Thyroid gland (tissue), 4 donors: ENCODE results near the gene AMN.

Source experiments
- POLR2A ChIP-seq, 2 donors: fragments of 450-650 bp; IDR thresholded peaks; one replicate each; pipeline ENCODE4 v1.6.1; 2017; ENCODE audit warnings: antibody characterized with exemption in 2 of 2, mild to moderate bottlenecking in 2 of 2, moderate library complexity in 1 of 2
- TF ChIP-seq, protein P1 (sequence below), 6 experiments: fragments of 200-600 bp in 3 of 6; fragments of 450-650 bp in 3 of 6; sonication (generic) in 3 of 6; IDR thresholded peaks; one replicate each; pipeline ENCODE4 v1.5.1; 2016 to 2019; ENCODE audit warnings: antibody characterized with exemption in 6 of 6, mild to moderate bottlenecking in 2 of 6, inconsistent platforms in 1 of 6, moderate library complexity in 1 of 6

DNA sequence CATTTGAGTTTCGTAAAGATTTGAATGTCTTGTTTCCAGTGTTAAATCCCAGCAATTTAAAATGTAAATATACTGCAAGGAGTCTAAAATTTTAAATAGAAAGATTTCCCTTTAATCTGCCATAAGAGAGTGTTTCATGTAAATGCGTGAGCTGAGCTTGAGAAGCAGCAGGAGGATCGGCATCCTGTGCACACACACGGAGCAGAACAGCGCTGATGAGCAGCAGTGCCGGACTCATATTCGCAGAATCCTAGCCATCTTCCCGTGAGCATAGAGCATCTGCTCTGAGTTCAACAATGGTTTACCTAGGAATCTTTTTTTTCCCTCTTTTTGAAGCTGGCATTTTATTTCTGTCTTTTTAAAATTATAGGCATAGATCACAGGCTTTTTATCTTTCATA is 29.8 kb upstream of the AMN start:
- TF ChIP-seq, protein P1, sequence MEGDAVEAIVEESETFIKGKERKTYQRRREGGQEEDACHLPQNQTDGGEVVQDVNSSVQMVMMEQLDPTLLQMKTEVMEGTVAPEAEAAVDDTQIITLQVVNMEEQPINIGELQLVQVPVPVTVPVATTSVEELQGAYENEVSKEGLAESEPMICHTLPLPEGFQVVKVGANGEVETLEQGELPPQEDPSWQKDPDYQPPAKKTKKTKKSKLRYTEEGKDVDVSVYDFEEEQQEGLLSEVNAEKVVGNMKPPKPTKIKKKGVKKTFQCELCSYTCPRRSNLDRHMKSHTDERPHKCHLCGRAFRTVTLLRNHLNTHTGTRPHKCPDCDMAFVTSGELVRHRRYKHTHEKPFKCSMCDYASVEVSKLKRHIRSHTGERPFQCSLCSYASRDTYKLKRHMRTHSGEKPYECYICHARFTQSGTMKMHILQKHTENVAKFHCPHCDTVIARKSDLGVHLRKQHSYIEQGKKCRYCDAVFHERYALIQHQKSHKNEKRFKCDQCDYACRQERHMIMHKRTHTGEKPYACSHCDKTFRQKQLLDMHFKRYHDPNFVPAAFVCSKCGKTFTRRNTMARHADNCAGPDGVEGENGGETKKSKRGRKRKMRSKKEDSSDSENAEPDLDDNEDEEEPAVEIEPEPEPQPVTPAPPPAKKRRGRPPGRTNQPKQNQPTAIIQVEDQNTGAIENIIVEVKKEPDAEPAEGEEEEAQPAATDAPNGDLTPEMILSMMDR (IDR thresholded peaks at IDR 0.05): no peak
- TF ChIP-seq POLR2A (IDR thresholded peaks at IDR 0.05): no peak
